Lower leg skin (tissue), 3 donors: ENCODE measurements around the gene NAV1.

ENCODE experiments used
- POLR2A ChIP-seq, 2 donors: fragments of 450-650 bp; IDR thresholded peaks; one replicate each; pipeline ENCODE4 v1.6.1; 2016 to 2017; ENCODE audit warnings: antibody characterized with exemption in 2 of 2, mild to moderate bottlenecking in 1 of 2, moderate library complexity in 1 of 2
- TF ChIP-seq, protein P1 (sequence below), 3 donors: fragments of 450-650 bp; IDR thresholded peaks; one replicate each; pipeline ENCODE4 v1.5.1; 2016; ENCODE audit warnings: antibody characterized with exemption in 3 of 3, mild to moderate bottlenecking in 3 of 3, moderate library complexity in 2 of 3

DNA sequence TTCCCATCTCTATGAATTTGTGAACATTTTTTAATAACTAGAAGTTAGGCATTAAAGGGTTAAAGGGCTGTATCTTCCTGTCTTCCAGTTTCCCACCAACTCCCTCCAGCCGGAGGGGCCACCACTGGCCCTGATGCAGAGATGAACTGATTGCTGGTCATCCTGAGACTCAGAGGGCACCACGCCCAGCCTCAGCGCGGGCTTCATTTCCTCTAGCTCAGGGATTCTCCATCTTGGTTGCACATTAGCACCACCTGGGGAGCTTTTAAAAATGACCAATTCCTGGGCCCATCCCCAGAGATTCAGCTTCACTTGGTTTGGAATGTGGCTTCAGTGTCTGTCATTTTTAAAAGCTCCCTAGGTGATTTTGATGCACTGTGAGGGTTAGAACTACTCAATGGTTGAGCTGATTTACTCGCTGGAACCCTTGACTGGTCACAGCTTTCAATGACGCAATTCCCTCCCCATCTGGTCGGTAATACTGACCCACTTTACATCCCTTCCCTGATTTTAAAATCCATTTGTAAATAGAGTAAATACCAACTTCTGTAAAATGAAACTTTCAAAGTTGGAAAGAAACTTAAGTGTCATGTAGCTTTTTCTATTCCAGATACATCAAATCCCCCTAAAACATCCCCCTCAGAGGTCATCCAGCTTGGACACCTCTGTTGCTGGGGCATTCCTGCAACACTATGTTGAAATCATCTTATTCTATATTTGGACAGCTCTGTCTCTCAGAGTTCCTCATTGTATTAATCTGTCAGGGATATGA lies 5.1 kb downstream of the NAV1 start:
- TF ChIP-seq POLR2A (IDR thresholded peaks at IDR 0.05) = no peak
- TF ChIP-seq, protein P1, sequence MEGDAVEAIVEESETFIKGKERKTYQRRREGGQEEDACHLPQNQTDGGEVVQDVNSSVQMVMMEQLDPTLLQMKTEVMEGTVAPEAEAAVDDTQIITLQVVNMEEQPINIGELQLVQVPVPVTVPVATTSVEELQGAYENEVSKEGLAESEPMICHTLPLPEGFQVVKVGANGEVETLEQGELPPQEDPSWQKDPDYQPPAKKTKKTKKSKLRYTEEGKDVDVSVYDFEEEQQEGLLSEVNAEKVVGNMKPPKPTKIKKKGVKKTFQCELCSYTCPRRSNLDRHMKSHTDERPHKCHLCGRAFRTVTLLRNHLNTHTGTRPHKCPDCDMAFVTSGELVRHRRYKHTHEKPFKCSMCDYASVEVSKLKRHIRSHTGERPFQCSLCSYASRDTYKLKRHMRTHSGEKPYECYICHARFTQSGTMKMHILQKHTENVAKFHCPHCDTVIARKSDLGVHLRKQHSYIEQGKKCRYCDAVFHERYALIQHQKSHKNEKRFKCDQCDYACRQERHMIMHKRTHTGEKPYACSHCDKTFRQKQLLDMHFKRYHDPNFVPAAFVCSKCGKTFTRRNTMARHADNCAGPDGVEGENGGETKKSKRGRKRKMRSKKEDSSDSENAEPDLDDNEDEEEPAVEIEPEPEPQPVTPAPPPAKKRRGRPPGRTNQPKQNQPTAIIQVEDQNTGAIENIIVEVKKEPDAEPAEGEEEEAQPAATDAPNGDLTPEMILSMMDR (IDR thresholded peaks at IDR 0.05) = no peak
